Fibroblast of gingiva (primary cell): Measurements from ENCODE around the gene TMEM176B.

Experiments
- DNase-seq: peaks from one replicate; pipeline ENCODE4 v3.0.0-alpha.2; 2011; ENCODE audit warnings: low read depth

Gene TMEM176B

GRCh38 chr7:150751702-150752101, 48.5 kb downstream of the TMEM176B start:
- no peak for DNase-seq

- no peak for DNase-seq
These were observed 51.8 kb downstream of the TMEM176B start for GRCh38 chr7:150748376-150748775.

GRCh38 chr7:150746921-150747320, 53.2 kb downstream of the TMEM176B start:
- no peak for DNase-seq

GRCh38 chr7:150745876-150746275, 54.3 kb downstream of the TMEM176B start:
- no peak for DNase-seq

- no peak for DNase-seq
These were observed 55.1 kb downstream of the TMEM176B start for GRCh38 chr7:150745086-150745485.

GRCh38 chr7:150744041-150744656, 56.0 kb downstream of the TMEM176B start:
- no peak for DNase-seq

GRCh38 chr7:150742286-150742968, 57.7 kb downstream of the TMEM176B start:
- DNase-seq, result no peak
